ENCODE measurements around the gene DUOX1. TPM values are rescaled to one million over a fixed set of nuclear protein-coding genes. Genes with fewer than 3 reads are reported as not detected.

The DUOX1 gene
- total and polyA plus RNA-seq, 9 of the 15 experiments (the other 6 are each of a cell fraction or from before 2014, with no cell fraction given): 0.01 to 0.22 (median 0.01) TPM; not detected in 6

DNA sequence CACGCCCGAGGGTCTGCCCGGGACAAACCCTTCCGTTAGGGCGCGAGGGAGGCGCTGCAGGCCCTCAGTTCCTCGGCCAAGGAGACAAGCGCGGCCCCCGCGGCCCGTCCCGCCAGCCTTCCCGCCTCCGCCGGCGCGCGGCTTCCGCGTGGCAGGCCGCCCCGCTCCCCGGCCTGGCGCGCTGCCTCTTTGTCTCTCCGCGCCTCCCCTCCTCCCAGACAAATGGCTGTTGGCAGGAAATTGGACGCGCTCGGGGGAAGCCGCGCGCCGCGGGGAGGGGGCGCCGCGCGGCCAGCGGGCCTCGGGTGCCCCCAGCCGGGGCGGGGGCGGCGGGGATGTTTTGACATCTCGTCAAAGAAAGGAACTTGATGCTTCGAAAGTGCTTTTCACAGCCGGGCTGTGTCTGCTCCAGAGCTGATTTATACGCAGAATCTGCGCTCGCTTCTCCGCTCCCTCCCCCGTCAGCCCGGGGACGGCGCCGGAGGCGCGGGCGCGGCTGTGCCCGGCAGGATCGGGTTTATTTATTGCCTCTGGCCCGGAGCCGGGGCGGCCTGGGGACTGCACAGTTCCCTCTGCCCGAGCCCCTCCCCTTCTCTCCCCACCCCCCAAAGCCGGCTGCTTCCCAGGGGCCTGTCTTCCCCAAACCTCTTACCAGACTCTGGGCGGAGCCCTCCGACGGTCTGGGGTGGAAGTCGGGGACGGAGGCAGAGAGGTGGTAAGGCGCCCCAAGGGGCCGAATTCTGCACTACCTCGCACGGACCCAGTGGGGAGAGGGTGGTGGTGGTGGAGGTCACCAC lies 37.2 kb downstream of the DUOX1 start (continued):
- peak; percentile 88 for TF ChIP-seq RB1 (IDR thresholded peaks at IDR 0.05; ENCODE audit: low read depth)
- peak; percentile 76; the same call in 1 of the 2 replicates for TF ChIP-seq ZBTB7A (IDR thresholded peaks at IDR 0.05; ENCODE audit: borderline replicate concordance, control insufficient read depth, low read depth, low read length)
- no peak for TF ChIP-seq SMARCB1 (IDR thresholded peaks at IDR 0.05; ENCODE audit: insufficient read length, low read depth)
- 0 out of 4 replicates have a peak, but pooled peaks of 1 of the 2 experiments have one; percentile 74 for TF ChIP-seq NONO (IDR thresholded peaks at IDR 0.05; ENCODE audit: low read depth in 2 of 2, low read length in 1 of 2)
- peak; percentile 89 for TF ChIP-seq ZFX (CRISPR knock-in tag; IDR thresholded peaks at IDR 0.05)
- peak; percentile 59 for TF ChIP-seq PHF20 (IDR thresholded peaks at IDR 0.05; ENCODE audit: partially characterized antibody)
- no peak for TF ChIP-seq ZBTB17 (CRISPR knock-in tag; IDR thresholded peaks at IDR 0.05)
- TF ChIP-seq ZNF184 (CRISPR knock-in tag; IDR thresholded peaks at IDR 0.05): no peak
- TF ChIP-seq, protein P1, sequence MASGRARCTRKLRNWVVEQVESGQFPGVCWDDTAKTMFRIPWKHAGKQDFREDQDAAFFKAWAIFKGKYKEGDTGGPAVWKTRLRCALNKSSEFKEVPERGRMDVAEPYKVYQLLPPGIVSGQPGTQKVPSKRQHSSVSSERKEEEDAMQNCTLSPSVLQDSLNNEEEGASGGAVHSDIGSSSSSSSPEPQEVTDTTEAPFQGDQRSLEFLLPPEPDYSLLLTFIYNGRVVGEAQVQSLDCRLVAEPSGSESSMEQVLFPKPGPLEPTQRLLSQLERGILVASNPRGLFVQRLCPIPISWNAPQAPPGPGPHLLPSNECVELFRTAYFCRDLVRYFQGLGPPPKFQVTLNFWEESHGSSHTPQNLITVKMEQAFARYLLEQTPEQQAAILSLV (tag; IDR thresholded peaks at IDR 0.05): no peak
- TF ChIP-seq JUND (IDR thresholded peaks at IDR 0.05; ENCODE audit: borderline replicate concordance, low read depth, low read length): no peak
- 0 out of 3 replicates have a peak, but pooled peaks have one; percentile 8 for TF ChIP-seq JUND (tag; IDR thresholded peaks at IDR 0.05; ENCODE audit: borderline replicate concordance, low read depth, low read length)
- 0 out of 2 replicates have a peak, but pooled peaks have one; percentile 45 for TF ChIP-seq ARID4B (CRISPR knock-in tag; IDR thresholded peaks at IDR 0.05)
- TF ChIP-seq RBM14 (IDR thresholded peaks at IDR 0.05; ENCODE audit: borderline replicate concordance, insufficient read depth, low read depth, low read length): no peak
- TF ChIP-seq CHCHD3 (CRISPR knock-in tag; IDR thresholded peaks at IDR 0.05): no peak
- TF ChIP-seq CBX2 (IDR thresholded peaks at IDR 0.05; ENCODE audit: insufficient read depth, low read length, poor library complexity, severe bottlenecking): no peak
- peak; percentile 5 for TF ChIP-seq CCNT2 (IDR thresholded peaks at IDR 0.05; ENCODE audit: borderline replicate concordance, extremely low read depth, insufficient read length, low read depth, low read length)
- TF ChIP-seq PHF8 (IDR thresholded peaks at IDR 0.05; ENCODE audit: borderline replicate concordance, low read length): peak; percentile 77
- TF ChIP-seq DPF2 (IDR thresholded peaks at IDR 0.05): no peak
- TF ChIP-seq SIN3A (IDR thresholded peaks at IDR 0.05; ENCODE audit: borderline replicate concordance in 2 of 2, control insufficient read depth in 1 of 2, low read depth in 2 of 2, low read length in 2 of 2): peak in 1 of 2 experiments; percentile 53; a peak in 1 of 4 replicates
- TF ChIP-seq HDAC6 (IDR thresholded peaks at IDR 0.05; ENCODE audit: low read depth, low read length): no peak
- TF ChIP-seq XRCC4 (IDR thresholded peaks at IDR 0.05; ENCODE audit: extremely low read depth, insufficient read depth, insufficient read length): no peak
- TF ChIP-seq ZNF253 (CRISPR knock-in tag; conservative IDR thresholded peaks at IDR 0.05): no peak
